Measurements from ENCODE around the gene USP11. TPM values are rescaled to one million over a fixed set of nuclear protein-coding genes. Genes with fewer than 3 reads are reported as not detected.
A peak's percentile ranks its signal among the peaks of the same experiment; 100 is the strongest.

The USP11 gene
- total RNA-seq, 1 donor from 2014 or later: 33.7 TPM

GRCh38 chrX:47224266-47224895 lies 8.4 kb upstream of the USP11 start:
- no peak for DNase-seq (ENCODE audit: low spot score)

DNA sequence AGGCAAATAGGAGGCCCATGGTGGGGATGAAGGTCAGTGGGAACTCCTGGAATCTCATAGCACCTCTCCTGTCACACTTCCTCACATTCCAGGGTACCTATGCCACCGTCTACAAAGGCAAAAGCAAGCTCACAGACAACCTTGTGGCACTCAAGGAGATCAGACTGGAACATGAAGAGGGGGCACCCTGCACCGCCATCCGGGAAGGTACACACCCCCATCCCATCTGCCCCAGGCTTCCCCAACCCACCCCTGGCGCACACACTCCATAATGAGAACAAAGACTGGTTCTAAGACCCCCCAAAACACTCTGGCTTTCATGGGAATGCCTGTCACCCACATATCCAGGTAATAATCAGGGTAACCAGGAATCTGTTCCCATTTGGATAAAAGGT lies 7.9 kb upstream of the USP11 start:
- no peak for DNase-seq (ENCODE audit: low spot score)

DNA sequence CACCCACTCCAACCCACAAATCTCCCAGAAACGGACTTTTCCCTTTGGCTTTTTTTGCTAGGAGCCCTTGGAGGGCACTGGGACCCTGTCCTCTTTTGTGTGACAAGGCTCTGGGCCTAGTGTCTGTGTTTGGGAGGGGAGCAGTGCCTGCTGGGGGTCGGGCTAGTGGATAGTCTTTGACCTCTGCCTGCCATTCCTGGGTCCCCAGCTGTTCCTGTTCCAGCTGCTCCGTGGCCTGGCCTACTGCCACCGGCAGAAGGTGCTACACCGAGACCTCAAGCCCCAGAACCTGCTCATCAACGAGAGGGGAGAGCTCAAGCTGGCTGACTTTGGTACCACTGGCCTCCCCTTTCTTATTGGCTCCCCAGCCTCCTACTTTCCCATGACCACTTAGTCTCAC lies 6.7 kb upstream of the USP11 start:
- no peak for DNase-seq (ENCODE audit: low spot score)

- no peak for DNase-seq (ENCODE audit: low spot score)
Observed at GRCh38 chrX:47226531-47227333, 6.1 kb upstream of the USP11 start.

GRCh38 chrX:47227334-47227583 lies 5.5 kb upstream of the USP11 start:
- no peak for DNase-seq (ENCODE audit: low spot score)

GRCh38 chrX:47228550-47229270 lies 4.1 kb upstream of the USP11 start:
- DNase-seq (ENCODE audit: low spot score): no peak

DNA sequence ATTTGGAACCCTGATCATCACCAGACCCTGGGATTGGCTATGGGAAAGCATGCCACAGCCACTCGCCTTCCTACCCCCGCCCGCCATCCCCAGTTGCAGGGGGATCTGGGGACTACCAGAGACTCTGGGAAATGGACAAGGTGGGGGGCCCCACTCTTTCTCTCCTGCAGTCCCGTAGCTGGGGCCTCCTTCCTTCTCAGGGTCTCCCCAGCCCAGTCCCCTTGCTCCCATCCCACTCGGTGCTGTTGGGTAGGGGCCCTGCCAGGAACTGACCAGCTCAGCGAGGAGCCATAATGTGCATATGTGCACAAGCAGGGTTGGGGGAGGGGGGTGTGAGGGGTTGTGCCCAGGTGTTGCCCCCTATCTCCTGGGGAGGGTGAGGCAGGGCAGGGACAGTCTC lies 3.4 kb upstream of the USP11 start:
- DNase-seq (ENCODE audit: low spot score): no peak

- DNase-seq (ENCODE audit: low spot score): no peak
Observed at GRCh38 chrX:47230136-47230868, 2.5 kb upstream of the USP11 start.

GRCh38 chrX:47231167-47231566 lies 1.6 kb upstream of the USP11 start:
- DNase-seq (ENCODE audit: low spot score): no peak

DNA sequence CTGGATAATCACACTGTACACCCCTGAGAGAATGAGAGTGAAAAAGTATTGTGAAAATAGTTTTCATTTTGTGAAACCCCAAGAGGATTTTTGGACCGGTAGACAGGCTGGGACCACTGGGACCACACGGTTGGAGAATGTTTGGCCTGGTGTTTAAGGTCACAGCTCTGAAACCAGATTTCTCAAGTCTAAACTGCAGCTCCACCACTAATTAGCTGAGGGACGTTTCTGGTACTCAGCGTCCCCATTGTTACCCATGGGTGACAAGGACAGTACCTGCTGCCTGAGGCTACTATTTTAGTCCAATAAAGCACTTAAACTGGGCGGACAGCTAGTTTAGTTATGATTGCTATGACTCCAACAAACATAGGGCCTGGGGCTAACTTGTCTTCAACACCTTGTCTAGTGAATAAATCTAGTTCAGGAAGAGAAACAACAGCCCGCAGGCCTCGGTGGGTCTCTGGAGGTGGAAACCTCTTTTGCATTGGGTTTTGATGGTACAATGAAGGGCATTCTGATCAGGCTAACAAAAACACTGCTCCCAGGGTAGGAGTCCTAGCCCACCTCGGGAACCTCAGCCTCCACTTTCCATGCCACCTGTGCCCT lies 509 bp upstream of the USP11 start:
- DNase-seq (ENCODE audit: low spot score): no peak

DNA sequence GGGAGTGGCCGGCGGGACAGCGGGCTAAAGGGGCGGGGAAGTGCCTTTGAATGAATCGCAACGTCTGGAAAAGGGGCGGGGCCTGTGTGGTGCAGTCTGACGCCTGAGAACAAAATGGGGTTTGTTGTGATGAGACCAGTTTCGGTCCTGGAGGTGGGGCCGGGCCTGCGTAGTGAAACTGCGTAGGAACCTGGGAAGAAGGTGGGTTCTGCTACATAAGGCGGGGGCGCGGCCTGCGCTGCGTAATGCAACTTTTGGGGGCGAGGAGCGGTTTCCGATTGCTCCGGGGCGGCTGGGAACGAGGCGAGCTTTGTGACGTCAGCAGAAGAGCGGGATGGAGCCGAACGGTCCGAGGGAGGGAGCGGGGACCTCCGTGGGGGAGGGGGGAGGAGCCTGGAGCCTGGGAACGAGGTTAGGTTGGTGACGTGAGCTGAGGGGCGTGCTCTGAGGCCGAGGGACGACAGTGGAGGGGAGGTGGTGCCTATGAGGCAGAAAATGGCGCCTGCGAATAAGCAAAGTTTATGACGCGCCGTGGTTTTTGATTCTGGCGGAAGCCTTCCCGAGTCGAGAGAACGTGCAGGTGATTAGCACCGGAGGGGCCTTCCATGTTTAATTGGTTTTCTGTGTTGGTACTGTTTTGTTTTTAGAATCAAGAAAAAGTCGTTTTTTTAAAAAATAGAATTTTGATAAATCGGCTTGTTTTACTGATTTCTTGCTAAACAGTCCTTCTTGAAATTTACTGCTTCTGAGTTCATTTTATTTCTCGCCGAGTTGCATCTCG lies 714 bp downstream of the USP11 start:
- DNase-seq (ENCODE audit: low spot score): peak; percentile 94

- no peak for DNase-seq (ENCODE audit: low spot score)
Observed at GRCh38 chrX:47234583-47234982, 1.8 kb downstream of the USP11 start.

DNA sequence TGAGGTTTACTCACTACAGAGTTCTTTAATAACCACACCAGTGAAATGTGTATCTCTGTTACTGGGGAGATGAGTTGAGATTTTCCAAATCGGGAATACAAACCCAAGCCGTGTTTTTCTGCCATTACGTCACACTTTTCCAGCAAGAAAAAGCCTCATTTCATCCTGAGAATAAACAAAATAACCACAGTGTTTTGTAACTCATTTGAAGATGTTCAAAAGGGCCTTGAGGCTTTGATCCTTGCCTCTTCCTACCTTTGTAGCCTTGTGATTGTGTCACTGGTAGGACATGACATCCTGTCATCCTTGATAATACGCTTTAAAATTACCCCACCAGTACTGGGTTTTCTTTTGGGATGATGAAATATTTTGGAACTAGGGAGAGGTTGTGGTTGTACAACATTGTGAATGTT lies 2.9 kb downstream of the USP11 start:
- DNase-seq (ENCODE audit: low spot score): no peak

GRCh38 chrX:47239199-47239598 lies 6.4 kb downstream of the USP11 start:
- DNase-seq (ENCODE audit: low spot score): no peak

DNA sequence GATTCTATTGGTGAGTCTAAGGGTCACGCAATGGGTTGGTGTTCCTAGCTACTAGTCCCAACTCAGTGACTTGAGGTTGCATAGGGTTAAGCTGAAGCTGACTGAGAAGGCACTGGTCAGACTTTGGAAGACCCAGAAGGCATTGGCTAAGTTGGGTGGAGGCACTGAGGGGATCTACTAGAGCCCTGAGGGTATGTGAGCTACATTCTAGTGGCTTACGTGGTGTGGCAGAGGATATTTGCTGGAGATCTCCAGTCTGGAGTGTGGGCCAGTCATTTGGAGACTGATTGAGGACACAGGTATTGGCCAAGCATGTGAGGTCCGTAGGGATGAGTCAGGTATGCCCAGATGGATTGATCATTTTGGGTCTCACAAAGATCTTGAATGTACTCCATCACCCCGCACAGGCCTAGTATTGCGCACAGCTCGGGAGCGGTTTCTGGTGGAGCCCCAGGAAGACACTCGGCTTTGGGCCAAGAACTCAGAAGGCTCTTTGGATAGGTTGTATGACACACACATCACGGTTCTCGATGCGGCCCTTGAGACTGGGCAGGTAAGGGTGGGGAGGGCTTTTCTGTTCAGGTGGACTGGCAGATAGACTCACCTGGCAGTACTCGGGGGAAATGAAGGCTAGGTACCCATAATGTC lies 7.2 kb downstream of the USP11 start:
- DNase-seq (ENCODE audit: low spot score): no peak

DNA sequence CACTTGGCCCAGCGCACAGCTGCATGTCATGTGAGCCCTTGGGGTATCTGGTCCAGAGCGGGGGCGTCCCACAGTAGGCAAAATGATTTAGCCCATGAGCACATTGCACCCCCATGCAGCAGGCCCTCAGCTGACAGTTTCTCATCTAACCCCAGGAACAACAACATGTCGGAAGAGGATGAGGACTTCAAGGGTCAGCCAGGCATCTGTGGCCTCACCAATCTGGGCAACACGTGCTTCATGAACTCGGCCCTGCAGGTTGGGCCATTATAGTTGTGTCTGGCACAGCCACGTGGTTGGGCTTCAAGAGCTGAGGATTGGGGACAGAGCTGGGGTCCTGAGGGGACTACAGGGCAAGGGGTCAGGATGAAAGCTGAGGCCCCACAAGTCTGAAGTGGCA lies 7.8 kb downstream of the USP11 start:
- no peak for DNase-seq (ENCODE audit: low spot score)

DNA sequence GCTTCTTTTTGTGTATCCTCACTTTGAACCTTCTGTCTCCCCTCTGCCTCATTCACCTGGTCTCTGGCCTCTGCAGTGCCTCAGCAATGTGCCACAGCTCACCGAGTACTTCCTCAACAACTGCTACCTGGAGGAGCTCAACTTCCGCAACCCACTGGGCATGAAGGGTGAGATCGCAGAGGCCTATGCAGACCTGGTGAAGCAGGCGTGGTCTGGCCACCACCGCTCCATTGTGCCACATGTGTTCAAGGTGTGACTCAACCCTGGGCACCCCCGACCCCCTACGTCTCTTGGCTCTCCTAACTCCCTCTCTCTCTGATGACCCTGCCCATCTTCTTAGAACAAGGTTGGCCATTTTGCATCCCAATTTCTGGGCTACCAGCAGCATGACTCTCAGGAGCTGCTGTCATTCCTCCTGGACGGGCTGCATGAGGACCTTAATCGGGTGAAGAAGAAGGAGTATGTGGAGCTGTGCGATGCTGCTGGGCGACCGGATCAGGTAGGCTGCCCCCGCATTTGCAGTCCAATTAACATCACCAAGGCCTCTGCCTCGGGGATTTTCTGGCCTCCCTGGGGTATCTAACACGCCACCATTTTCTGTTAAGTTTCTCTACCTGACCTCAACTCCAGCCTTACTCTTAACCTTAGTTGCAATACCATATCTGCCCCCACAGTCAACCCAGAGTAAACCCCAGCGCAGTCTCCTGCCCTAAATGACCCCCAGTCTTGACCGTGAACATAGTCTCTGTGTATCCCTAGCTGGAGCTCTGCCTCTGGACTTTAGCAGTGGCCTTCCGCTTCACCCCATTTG lies 8.6 kb downstream of the USP11 start:
- DNase-seq (ENCODE audit: low spot score): no peak

DNA sequence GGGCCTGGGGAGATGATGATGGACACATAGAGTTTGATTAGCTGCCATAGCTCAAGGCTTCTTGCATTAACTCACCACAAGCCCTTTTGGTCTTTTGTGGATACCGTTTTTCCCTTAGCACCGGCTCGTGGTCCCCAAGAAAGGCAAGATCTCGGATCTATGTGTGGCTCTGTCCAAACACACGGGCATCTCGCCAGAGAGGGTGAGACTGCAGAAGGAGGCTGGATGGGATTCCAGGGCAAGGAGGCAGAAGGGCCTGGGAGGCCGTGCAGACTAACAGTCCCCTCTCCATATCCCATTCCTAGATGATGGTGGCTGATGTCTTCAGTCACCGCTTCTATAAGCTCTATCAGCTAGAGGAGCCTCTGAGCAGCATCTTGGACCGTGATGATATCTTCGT lies 9.5 kb downstream of the USP11 start:
- no peak for DNase-seq (ENCODE audit: low spot score)

DNA sequence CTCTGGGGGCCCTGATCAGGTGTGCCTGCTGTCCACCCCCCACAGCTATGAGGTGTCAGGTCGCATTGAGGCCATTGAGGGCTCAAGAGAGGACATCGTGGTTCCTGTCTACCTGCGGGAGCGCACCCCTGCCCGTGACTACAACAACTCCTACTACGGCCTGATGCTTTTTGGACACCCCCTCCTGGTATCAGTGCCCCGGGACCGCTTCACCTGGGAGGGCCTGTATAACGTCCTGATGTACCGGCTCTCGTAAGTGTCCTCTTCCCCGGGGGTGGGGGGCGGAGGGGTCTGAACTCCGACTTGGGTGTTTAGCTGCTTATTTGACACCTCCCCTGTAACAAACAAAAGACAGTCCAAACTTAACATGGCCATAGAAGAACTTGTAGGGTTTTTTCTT lies 10.5 kb downstream of the USP11 start:
- DNase-seq (ENCODE audit: low spot score): no peak

- no peak for DNase-seq (ENCODE audit: low spot score)
Observed at GRCh38 chrX:47244676-47245075, 11.9 kb downstream of the USP11 start.
